RWPE1 (cell line): ENCODE measurements around the gene ABLIM2.

Source experiments
- CTCF ChIA-PET: fragments of 350-600 bp; sonication (Branson Sonifier 250); formaldehyde crosslinking; extraction: SDS; loops from one replicate; lab custom pipeline; 2021; lab: Yijun Ruan, JAX
- POLR2A ChIA-PET: fragments of 400-600 bp; formaldehyde crosslinking; extraction: SDS; loops from one replicate; lab custom pipeline; 2020; ENCODE audit warnings: antibody characterized with exemption; ENCODE audit not compliant: low non-redundant PET; lab: Yijun Ruan, JAX
- DNase-seq: peaks from one replicate; pipeline ENCODE4 v3.0.0; 2012; ENCODE audit warnings: low spot score
- H3K27ac ChIP-seq: fragments of 450-650 bp; 2 replicates; pipeline ENCODE4 v1.5.1; 2017
- CTCF ChIP-seq: fragments of 450-650 bp; conservative IDR thresholded peaks from 2 replicates; pipeline ENCODE4 v1.5.1; 2017; ENCODE audit warnings: low read depth, mild to moderate bottlenecking

The ABLIM2 gene

GRCh38 chr4:8194306-8195242 lies 36.0 kb upstream of the ABLIM2 start:
- DNase-seq: no peak
- ChIA-PET POLR2A (no interaction called here), CTCF (interaction anchor here (0.6 to 5.1 kb wide), 3 partner anchors 18 to 777 kb away, joined by 3 to 46 read pairs (median 4); no protein-coding TSS in a partner anchor)
- TF ChIP-seq CTCF: no peak
- H3K27ac ChIP-seq: peak overlapping the region; percentile 97

GRCh38 chr4:8192748-8193738 lies 34.4 kb upstream of the ABLIM2 start:
- CTCF ChIA-PET: interaction anchor here (5.1 kb wide), 1 partner anchor 16 kb away, joined by 46 read pairs; no protein-coding TSS in a partner anchor
- POLR2A ChIA-PET: no interaction called here
- DNase-seq: peak; percentile 33
- no peak; the same call in 1 of the 2 replicates for TF ChIP-seq CTCF
- H3K27ac ChIP-seq: peak overlapping the region; percentile 97

DNA sequence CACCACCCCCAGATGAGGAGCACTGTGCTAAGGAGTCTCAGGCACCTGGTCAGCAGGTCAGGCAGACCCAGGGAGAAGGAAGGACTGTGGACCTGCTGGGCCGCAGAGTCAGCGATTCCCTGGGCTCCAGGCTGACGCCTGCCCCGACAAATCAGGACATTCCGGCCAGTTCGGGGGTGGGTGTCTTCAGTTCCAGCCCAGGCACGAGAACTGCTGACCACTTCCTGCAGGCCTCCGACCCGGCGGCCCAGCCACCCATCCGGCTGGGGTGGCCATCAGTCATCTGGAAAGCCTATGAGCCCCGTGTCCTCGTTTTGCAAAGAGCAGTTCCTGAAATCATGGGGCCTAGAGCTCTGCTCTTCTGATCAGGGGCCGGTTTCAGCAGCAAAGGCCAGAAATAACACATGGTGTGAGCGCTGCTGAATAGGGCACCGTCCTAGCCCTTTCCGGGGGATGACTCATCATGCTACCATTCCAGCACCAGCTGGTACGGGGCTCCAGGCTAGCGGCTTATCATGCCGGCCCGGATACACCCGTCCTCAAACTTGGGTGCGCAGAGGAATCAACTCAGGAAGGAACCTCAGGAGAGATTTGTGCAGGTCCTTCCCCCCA lies 32.6 kb upstream of the ABLIM2 start:
- CTCF ChIA-PET: interaction anchor here (5.1 kb wide), 1 partner anchor 14 kb away, joined by 46 read pairs; no protein-coding TSS in a partner anchor

GRCh38 chr4:8189551-8190466 lies 31.2 kb upstream of the ABLIM2 start:
- no peak for DNase-seq
- TF ChIP-seq CTCF: no peak
- ChIA-PET POLR2A (no interaction called here), CTCF (interaction anchor here (0.8 to 5.1 kb wide), 2 partner anchors 13 to 21 kb away, joined by 3 to 46 read pairs; no protein-coding TSS in a partner anchor)
- H3K27ac ChIP-seq: peak overlapping the region; percentile 97

More for the DNA sequence above, 32.6 kb upstream of the ABLIM2 start:
- DNase-seq: peak; percentile 74
- TF ChIP-seq CTCF: no peak
- peak overlapping the region; percentile 97 for H3K27ac ChIP-seq
- POLR2A ChIA-PET: interaction anchor here (1.1 kb wide), 1 partner anchor 14 kb away, joined by 3 read pairs; no protein-coding TSS in a partner anchor

GRCh38 chr4:8188743-8189550 lies 30.3 kb upstream of the ABLIM2 start:
- peak; percentile 95 for DNase-seq
- ChIA-PET CTCF (interaction anchor here (1.0 to 1.3 kb wide), 2 partner anchors 13 to 169 kb away, joined by 3 to 10 read pairs; no protein-coding TSS in a partner anchor), POLR2A (no interaction called here)
- H3K27ac ChIP-seq: peak overlapping the region; percentile 97
- no peak for TF ChIP-seq CTCF
